ENCODE data around the gene MYO5A. TPM values are rescaled to one million over a fixed set of nuclear protein-coding genes. Genes with fewer than 3 reads are reported as not detected.

Gene MYO5A
- total RNA-seq, 1 donor from 2014 or later: 26.2 TPM

DNA sequence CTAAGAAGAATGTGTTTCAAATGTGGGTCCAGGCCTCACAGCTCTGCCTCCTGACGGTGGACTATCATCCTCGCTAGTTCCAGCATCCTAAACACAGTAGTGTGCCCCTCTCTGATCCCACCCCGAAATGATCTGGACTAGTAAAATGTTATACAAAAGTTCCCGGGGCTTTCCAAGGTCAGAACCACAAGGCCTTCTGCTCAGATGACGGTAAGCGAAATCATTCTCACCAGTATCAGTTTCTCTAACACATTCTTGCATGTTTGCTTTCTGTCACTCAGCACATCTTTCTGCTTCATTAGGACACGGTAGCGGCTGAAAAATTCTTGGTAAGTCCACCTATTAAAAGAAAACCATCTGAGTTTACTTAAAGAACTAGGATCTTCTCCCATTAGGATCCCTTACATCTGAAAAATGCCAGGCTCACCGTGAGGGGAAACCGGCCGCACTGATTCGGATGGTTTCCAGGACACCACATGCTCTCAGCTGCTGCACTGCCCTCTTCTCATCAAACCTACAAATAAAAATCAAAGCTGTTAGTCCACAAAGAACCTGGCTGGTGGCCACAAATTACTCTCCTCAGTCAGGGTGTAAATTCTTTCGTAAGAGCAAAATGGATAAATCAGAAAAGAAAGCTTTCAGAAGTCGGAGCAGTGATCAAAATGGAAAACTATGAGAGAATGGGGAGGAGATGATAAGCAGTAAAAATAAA is 149.1 kb downstream of the MYO5A start:
- Mint-ChIP-seq H3K27me3 (ENCODE audit: insufficient read depth) (no peaks in the 10 kb centered on the region), H3K36me3 (ENCODE audit: low read depth) (peaks cover 45% of the 10 kb centered on the region), H3K27ac (peak overlapping the region; percentile 43), H3K4me3 (no peak overlapping the region), H3K4me1 (ENCODE audit: low read depth) (peaks cover 30% of the 10 kb centered on the region), H3K9me3 (no peaks in the 10 kb centered on the region)
- no peak for DNase-seq (ENCODE audit: low spot score)
- intact Hi-C loops (cut with micrococcal nuclease): loop anchor here (2.0 kb wide), 2 partner anchors 85 to 179 kb away; no protein-coding TSS in a partner anchor

- Mint-ChIP-seq H3K27ac (peak overlapping the region; percentile 43), H3K4me3 (no peak overlapping the region), H3K9me3 (no peaks in the 10 kb centered on the region), H3K27me3 (ENCODE audit: insufficient read depth) (no peaks in the 10 kb centered on the region), H3K4me1 (ENCODE audit: low read depth) (peaks cover 28% of the 10 kb centered on the region), H3K36me3 (ENCODE audit: low read depth) (peaks cover 50% of the 10 kb centered on the region)
- no peak for DNase-seq (ENCODE audit: low spot score)
- intact Hi-C loops (cut with micrococcal nuclease): loop anchor here (2.0 kb wide), 2 partner anchors 86 to 180 kb away; no protein-coding TSS in a partner anchor
Measured at GRCh38 chr15:52378746-52379394, 149.8 kb downstream of the MYO5A start.

DNA sequence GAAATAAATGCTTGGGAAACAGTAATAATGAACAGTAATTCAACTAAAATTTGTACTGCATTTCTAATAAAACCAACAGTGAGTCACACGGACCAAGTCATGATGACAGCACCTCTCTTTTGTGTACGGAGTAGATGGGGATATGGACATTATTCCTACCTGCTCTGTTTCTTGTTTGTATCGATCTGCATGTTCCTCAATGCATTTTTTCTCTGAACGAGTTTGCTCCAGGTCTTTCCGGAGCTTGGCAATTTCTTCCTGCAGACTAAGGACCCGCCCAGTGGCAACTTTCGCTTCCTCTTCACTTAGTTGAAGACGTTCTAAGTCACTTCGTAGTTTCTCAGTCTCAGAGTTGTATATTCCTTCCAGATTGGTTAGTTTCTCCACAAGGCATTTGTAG is 158.7 kb downstream of the MYO5A start:
- Mint-ChIP-seq H3K4me3 (no peak overlapping the region), H3K4me1 (ENCODE audit: low read depth) (no peaks in the 10 kb centered on the region), H3K9me3 (no peaks in the 10 kb centered on the region), H3K36me3 (ENCODE audit: low read depth) (peaks cover 45% of the 10 kb centered on the region), H3K27ac (no peak overlapping the region), H3K27me3 (ENCODE audit: insufficient read depth) (no peaks in the 10 kb centered on the region)
- no peak for DNase-seq (ENCODE audit: low spot score)
- intact Hi-C loops (cut with micrococcal nuclease): no loop called here

- Mint-ChIP-seq H3K36me3 (ENCODE audit: low read depth) (peaks cover 43% of the 10 kb centered on the region), H3K27me3 (ENCODE audit: insufficient read depth) (no peaks in the 10 kb centered on the region), H3K4me3 (no peak overlapping the region), H3K9me3 (no peaks in the 10 kb centered on the region), H3K27ac (no peak overlapping the region), H3K4me1 (ENCODE audit: low read depth) (no peaks in the 10 kb centered on the region)
- no peak for DNase-seq (ENCODE audit: low spot score)
- intact Hi-C loops (cut with micrococcal nuclease): no loop called here
Measured at GRCh38 chr15:52369455-52369854, 159.2 kb downstream of the MYO5A start.

- Mint-ChIP-seq H3K4me1 (ENCODE audit: low read depth) (no peaks in the 10 kb centered on the region), H3K27me3 (ENCODE audit: insufficient read depth) (no peaks in the 10 kb centered on the region), H3K36me3 (ENCODE audit: low read depth) (peaks cover 43% of the 10 kb centered on the region), H3K9me3 (no peaks in the 10 kb centered on the region), H3K27ac (no peak overlapping the region), H3K4me3 (no peak overlapping the region)
- DNase-seq (ENCODE audit: low spot score): no peak
- intact Hi-C loops (cut with micrococcal nuclease): no loop called here
Measured at GRCh38 chr15:52369030-52369429, 159.7 kb downstream of the MYO5A start.

DNA sequence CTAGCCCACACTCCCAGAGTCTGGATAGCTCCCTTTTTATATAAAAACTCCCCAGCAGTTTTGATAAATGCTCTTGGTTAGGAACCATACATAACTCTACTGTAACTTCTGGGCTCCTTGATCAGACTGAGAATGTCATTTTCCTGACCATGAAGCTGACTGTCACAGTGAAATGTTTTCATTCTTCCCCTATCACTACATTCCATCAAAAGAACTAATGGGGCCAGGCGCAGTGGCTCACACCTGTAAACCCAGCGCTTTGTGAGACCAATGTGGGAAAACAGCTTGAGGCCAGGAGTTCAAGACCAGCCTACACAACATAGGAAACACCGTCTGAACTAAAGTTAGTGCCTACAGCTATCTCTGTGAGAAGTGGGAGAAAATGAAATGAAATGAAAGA is 160.3 kb downstream of the MYO5A start:
- Mint-ChIP-seq H3K27me3 (ENCODE audit: insufficient read depth) (no peaks in the 10 kb centered on the region), H3K4me3 (no peak overlapping the region), H3K9me3 (no peaks in the 10 kb centered on the region), H3K27ac (no peak overlapping the region), H3K4me1 (ENCODE audit: low read depth) (no peaks in the 10 kb centered on the region), H3K36me3 (ENCODE audit: low read depth) (peaks cover 42% of the 10 kb centered on the region)
- DNase-seq (ENCODE audit: low spot score): no peak
- intact Hi-C loops (cut with micrococcal nuclease): no loop called here

- intact Hi-C loops (cut with micrococcal nuclease): no loop called here
- H3K27ac Mint-ChIP-seq: no peak overlapping the region
Measured at GRCh38 chr15:52362497-52362896, 166.2 kb downstream of the MYO5A start.

DNA sequence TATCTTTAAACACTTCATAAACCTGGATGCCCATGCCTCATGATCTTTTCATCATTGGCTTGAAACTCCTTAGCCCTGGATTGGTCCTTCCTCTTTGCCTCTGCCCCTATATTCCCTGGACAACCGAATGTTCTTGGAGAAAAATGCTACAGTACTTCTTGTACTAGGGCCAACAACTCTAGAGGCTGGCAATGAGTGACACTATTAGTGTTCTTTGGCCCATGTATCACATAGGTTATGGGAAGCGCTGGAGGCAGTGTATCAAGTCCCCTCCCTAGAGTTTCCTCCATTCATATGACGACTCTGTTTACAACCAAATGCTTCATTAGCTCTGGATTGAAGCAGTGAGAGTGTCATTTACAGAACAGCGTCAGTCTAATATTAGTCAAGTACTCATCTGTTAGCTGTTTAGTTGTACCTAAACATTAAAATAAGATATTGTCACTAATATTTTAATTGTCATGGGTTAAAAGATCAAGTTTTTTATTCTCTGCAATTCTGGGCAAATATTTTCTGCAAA is 166.6 kb downstream of the MYO5A start:
- Mint-ChIP-seq H3K27me3 (ENCODE audit: insufficient read depth) (no peaks in the 10 kb centered on the region), H3K27ac (no peak overlapping the region), H3K4me3 (no peak overlapping the region), H3K36me3 (ENCODE audit: low read depth) (peaks cover 34% of the 10 kb centered on the region), H3K4me1 (ENCODE audit: low read depth) (no peaks in the 10 kb centered on the region), H3K9me3 (no peaks in the 10 kb centered on the region)
- DNase-seq (ENCODE audit: low spot score): no peak
- intact Hi-C loops (cut with micrococcal nuclease): no loop called here

More at GRCh38 chr15:52362497-52362896, 166.2 kb downstream of the MYO5A start:
- Mint-ChIP-seq H3K4me3 (no peak overlapping the region), H3K27me3 (ENCODE audit: insufficient read depth) (no peaks in the 10 kb centered on the region), H3K9me3 (no peaks in the 10 kb centered on the region), H3K4me1 (ENCODE audit: low read depth) (no peaks in the 10 kb centered on the region), H3K36me3 (ENCODE audit: low read depth) (peaks cover 36% of the 10 kb centered on the region)
- no peak for DNase-seq (ENCODE audit: low spot score)

DNA sequence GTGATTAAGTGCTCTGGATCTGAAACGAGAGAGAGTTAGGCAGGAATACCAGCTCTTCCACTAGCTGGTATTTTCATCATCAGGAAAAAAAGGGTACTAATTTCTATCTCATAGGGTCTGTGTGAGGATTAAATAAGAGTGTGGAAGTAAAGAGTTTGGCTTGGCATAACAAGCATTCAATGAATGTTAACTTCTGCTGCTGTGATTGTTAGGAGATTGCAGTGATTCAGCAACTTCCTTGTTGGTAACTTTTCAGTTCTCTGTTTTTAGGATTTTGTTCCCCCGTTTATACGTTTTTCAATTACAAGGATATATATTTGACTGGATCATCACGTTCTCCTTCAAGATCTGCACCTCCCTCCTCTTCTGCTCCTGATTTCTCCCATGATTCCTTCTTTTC is 167.2 kb downstream of the MYO5A start:
- Mint-ChIP-seq H3K36me3 (ENCODE audit: low read depth) (peaks cover 34% of the 10 kb centered on the region), H3K9me3 (no peaks in the 10 kb centered on the region), H3K4me3 (no peak overlapping the region), H3K27me3 (ENCODE audit: insufficient read depth) (no peaks in the 10 kb centered on the region), H3K4me1 (ENCODE audit: low read depth) (no peaks in the 10 kb centered on the region), H3K27ac (no peak overlapping the region)
- no peak for DNase-seq (ENCODE audit: low spot score)
- intact Hi-C loops (cut with micrococcal nuclease): no loop called here

DNA sequence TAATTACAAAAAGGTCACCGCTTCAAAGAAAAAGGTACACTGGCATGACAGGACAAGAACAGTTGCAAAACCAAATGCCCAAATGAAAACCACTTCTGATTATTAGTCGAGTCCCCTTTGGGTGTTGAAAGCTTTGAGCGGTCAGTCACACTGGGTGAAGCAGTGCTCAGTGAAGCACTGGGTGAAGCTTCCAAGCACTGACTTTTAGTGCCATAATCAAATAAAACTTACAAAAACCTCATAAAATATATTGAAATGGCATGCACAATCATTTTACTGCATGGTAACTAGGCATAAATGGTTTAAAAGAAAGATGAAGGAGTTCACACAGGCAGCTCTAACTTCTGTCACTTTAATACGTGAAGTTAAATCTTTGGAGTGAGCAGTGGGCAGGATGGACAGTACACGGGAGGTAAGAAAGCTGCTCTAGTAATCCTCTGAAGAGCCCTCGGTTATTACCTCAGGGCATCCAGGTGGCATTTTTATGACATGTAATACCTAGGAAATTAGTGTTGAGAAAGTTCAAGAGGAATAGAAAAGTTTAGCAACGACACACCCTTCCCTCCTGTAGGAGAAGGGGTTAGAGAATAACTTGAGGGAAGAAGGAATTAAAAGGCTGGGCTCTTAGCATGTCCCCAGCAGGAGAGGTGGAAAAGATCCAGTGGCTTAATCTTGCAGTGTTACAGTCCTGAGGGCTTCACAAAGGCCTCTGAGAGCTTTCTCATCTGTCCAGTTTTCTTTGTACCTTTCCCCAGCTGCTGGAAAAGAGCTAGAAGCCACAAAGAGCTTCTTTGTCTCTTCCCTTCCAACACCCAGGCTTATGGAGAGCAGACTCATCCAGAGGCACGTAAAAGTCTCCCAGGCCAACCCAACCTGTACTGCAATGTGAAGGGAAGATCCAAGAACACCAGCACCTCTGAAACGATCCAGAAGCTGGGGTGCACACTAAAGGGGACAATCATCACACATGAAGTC is 168.2 kb downstream of the MYO5A start:
- H3K27ac Mint-ChIP-seq: no peak overlapping the region

DNA sequence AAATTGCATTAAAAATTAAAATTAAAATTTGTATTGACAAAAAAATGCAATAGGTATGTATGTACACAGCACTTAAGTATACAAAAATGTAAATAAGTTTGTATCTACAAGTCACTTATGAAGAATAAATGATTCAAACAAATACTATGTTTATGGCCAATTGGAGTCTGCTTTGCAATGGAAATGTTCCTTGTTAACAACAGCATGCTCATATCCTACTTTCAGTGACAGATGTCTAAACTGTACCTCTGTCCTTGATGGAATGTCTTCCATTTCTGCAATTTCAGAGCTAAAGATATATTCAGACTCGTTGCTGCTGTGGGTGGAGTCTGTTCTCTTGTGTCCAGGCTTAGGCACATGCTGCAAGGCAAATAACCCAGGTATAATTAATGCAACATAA is 169.0 kb downstream of the MYO5A start:
- Mint-ChIP-seq H3K4me1 (ENCODE audit: low read depth) (no peaks in the 10 kb centered on the region), H3K36me3 (ENCODE audit: low read depth) (peaks cover 29% of the 10 kb centered on the region), H3K27me3 (ENCODE audit: insufficient read depth) (no peaks in the 10 kb centered on the region), H3K27ac (no peak overlapping the region), H3K9me3 (no peaks in the 10 kb centered on the region), H3K4me3 (no peak overlapping the region)
- intact Hi-C loops (cut with micrococcal nuclease): no loop called here
- DNase-seq (ENCODE audit: low spot score): no peak

More for the DNA sequence above, 168.2 kb downstream of the MYO5A start:
- Mint-ChIP-seq H3K4me3 (no peak overlapping the region), H3K36me3 (ENCODE audit: low read depth) (peaks cover 33% of the 10 kb centered on the region), H3K9me3 (no peaks in the 10 kb centered on the region), H3K27me3 (ENCODE audit: insufficient read depth) (no peaks in the 10 kb centered on the region), H3K4me1 (ENCODE audit: low read depth) (no peaks in the 10 kb centered on the region)
- DNase-seq (ENCODE audit: low spot score): no peak
- intact Hi-C loops (cut with micrococcal nuclease): no loop called here

DNA sequence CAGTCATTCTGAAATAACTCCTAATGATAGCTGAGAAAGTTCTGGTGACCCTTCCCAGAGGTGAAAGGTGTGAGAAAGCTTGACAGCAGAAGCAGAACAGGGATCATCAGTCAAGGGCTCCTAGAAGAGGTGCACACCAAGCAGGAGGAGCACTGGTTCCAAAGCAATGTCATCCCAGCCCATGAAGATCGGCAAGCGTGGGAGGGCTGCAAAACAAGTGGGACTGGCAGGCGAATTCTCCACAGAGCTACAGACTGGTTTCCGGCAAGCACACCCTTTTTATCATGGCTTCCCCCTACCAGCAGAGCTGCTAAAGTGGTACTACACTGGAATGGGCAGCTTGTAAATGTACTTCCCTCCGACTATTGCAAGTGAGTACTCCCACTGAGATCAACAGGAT is 170.7 kb downstream of the MYO5A start:
- Mint-ChIP-seq H3K4me1 (ENCODE audit: low read depth) (no peaks in the 10 kb centered on the region), H3K9me3 (no peaks in the 10 kb centered on the region), H3K36me3 (ENCODE audit: low read depth) (peaks cover 18% of the 10 kb centered on the region), H3K27ac (no peak overlapping the region), H3K4me3 (no peak overlapping the region), H3K27me3 (ENCODE audit: insufficient read depth) (no peaks in the 10 kb centered on the region)
- DNase-seq (ENCODE audit: low spot score): no peak
- intact Hi-C loops (cut with micrococcal nuclease): no loop called here
